ENCODE data around the gene SRSF8.
A peak's percentile ranks its signal among the peaks of the same experiment; 100 is the strongest.

SRSF8 gene

DNA sequence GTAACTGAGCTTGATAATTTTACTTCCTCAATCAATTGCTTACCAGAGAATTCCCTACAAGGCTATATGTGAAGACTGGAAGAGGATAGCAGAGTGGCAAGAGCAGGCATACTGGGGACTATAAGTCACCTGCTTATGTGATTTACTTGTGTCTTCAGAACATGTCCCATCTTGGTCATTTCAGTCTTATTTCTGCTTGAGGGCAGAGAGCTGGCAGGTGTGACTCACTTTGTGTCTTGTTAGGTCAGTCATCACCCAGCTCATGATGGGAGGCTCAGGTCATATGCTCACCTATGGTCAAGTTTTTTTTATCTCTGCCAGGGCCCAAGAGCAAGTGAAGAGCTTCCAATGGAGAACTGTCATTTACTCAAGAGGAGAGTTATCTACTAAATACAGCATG lies 6.2 kb downstream of the SRSF8 start:
- DNase-seq, result no peak

DNA sequence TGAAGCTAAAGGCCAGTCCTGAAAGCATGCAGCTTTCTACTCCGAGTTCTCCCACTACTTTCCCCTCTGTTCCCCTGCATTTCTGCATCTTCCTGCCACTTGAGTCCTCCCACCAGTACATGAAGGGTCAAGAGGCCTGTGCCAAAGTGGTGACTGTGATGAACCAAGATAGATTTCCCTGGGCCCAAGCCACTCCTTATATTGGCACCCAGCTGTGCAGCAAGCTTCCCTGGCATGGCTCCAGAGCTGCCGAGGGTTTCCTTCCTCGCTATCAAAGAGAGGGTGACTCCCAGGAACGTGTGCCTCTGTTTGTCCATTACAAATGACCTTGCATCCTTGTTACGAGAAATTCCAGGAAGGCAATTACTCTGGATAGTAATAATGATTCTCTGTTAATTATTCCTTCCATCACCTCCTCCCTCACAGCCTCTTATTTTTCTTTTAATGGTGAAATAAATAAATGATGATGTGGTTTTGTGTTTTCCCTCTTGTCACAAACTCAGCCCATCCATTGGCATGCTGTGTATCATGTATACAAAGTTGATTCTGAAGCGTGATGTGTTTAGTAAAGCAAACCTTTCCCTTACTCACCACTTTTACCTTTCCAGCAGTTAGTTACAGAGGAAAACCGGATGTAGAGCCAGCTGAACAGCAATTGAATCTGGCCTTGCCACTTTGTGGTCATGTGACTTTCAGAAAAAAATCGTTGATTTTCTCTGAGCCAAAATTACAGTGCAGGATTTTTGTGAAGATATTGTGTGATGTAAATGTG lies 8.3 kb downstream of the SRSF8 start:
- peak; percentile 79 for DNase-seq

DNA sequence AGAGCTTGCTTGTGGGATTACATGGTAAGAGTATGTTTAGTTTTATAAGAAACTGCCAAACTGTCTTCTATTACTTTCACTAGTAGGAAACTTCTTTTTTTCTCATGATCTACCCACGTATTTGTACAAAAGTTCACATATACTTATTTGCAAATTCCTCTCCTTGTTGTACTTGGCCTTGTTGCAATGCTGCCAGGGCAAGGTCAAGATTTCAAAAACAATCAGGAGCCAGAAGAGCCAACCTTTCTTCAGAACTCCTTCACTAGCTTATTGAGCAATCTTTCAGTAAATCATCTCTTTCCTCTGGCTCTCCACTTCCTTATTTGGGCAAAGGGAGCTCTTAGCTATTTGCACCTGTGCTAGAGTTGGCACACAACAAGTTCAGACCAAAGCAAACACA lies 9.7 kb downstream of the SRSF8 start:
- peak; percentile 95 for DNase-seq

DNA sequence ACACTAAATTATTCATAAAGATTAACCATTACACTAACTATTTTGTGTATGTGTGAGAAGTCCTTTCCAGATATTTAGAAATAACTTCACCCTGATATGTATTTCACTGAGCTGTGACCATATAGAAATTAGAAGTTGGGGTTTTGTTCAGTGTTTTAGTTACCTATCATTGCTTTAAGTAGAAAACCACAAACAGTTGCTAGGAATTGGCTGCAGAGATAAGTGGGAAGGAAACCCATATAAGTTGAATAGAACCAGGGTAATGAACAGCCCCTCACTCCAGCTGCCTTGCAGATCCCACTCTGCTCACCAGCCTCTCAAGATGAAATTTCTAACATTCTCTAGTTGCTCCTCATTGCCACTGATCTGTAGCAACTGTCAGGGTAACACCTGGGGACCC lies 10.3 kb downstream of the SRSF8 start:
- DNase-seq, result peak; percentile 53

DNA sequence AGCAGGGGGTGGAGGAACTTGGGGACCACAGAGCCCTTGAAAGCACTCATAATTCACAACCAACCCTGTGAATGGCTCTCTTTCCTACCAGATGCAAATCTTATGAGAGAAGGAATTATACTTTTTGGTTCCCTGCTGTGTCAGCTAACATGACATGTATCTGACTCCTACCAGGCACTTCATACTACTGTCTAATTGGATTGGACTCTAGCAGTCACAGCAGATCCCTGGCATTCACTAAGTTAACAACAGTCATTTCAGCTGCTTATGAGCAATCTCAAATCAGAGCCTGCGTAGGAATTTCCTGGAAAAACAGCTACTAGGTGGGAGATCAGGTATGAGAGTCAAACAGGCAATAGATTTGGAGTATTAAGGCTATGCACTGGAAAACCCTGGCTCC lies 11.8 kb downstream of the SRSF8 start:
- peak; percentile 73 for DNase-seq

DNA sequence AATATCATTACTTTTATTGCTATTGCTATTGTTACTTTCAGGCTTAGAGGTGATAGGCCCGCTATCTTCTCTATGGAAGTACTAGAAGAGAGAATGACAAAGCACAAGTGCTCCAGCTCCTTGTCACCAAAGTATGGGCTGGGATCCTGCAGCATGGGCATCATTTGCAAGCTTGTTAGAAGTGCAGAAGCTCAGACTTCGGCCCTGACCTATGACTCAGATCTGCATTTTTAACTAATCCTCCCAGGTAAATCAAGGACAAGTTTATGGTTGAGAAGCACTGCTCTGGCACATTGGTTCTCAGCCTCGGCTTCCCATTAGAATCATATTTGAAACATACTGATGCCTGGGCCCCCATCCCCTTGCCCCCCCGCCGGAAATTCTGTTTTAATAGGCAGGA lies 14.3 kb downstream of the SRSF8 start:
- no peak for DNase-seq

DNA sequence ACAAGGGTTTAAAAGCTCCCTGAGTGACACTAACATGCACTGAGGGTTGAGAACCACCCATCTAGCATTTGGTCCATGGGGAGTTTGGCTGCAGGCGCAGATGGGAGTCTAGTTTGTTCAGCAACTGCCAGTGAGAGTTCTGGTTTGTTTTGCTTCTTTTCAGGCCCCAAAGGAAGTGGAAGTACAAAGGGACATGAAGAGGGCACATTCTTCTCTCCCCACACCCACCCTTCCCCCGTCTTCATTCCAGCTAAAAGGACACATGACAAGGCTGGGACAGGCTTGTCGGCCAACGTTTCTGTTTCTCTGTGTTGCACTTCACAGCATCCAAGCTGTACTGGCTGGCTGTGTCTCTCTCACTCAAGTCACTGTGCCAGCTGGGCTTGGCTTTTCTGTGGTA lies 14.7 kb downstream of the SRSF8 start:
- no peak for DNase-seq

DNA sequence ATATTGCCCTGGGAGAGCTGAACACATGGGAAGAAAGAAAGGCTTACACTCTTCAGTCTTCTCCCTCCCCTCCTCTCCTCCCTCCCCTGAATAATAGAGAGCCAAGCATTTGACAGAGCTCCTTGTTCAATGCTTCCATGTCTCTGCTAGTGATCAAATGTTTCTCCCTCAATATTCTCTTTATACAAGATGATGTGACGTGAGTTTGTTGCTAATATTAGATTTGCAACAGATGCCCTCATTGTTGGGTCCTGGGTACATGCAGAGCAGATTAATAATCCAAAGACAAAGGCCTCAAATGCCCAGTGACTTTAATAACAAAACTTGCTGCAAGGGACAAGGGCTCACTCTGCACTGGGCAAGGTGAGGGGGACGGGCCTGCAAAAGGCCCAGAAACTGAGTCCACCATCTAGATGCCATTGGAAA lies 15.9 kb downstream of the SRSF8 start:
- no peak for DNase-seq

DNA sequence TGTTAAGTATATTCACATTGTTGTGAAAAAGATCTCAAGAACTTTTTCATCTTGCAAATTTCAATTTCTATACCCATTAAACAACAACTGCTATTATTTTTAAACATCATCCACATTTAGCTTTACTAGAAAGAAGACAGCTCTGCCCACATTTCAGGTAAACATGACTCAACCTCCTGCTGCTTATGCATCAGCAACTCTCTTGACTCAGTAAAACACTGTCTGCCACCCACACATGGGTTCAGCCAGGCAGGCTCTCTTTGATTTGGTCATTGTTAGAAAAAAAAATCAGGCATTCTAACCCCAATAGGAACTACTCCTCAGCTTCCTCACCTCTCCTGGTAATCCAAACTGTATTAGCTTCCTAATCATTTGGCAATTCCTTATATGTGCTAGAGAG lies 17.8 kb downstream of the SRSF8 start:
- no peak for DNase-seq

DNA sequence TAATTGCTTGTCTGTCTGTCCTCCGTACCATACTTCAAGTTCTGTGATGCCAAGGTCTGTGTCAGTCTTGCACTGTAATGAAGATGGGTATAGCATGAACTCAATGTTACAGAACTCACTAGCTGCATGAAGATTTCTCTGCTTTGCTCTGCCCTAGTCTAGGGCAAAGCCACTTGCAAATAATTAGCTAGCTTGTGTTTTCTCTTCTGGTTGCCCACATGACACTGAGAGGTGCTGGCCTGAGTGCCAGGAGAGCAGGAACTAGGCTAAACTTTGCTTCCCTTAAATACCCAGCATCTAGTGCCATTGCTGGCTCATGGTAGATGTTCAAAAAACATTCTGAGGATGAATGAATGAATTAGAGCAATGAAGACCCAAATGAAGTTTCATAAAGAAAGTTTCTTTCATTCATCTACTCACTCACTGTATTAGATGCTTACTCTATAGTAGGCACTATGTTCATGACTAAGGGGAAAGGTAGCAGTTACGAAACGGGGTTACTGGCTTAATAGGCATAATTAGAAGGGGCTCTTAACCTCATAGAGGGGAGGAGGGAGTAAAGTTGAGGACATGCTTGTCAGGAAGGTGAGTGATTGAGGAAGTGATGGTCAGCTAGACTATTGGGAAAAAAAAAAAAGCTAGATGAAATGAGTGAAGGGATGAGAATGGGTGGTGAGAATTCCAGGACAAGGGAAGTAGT lies 18.5 kb downstream of the SRSF8 start:
- no peak for DNase-seq

DNA sequence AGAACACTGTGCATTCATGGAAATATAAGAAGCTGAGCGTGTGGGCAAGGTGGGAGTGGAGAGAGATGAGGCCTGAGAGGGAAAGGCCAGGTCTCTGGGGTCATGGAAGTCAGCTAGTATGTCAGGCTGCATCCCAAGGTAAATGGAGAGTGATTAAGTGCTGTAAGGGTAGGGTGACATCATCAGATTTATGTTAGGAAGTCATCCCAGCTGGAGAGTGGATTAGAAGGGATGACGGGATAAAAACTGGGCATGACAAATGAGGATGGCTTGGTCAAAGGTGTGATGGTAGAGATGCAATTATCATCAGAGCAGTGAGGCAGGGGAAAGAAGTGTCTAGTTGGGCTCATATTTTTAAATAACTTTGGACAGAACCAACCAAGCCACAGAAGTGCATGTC lies 19.4 kb downstream of the SRSF8 start:
- no peak for DNase-seq

DNA sequence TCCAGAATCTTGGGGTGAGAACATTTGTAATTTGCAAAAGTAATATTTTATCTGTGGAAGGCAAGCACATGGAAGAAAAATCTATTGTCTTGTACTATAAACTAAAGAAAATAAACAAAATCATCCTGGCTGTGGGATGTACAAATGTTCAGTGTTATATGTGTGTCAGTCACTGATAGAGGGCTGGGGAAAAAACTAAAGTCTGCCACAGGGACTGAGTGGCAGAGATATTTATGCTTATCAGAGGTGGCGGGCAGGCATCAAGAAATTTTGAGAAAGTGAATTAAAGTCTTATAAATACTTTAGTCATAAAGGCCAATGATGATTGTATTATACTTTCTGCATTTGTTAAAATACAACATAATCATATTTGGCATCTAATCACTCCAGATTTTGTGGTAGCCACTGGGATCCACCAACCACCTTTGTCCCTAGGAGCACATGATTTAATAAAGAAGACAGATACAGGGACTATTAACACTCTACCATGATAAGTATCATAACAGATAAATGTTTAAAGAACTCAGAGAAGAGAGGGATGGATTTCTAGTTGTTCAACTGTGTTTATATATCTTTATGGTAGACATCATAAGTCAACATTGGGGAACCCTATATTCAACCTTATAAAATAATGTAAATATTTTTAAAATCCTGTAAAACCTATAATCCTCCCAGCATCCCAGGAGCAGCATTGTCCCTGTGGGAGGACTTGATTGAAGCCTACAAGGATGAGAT lies 20.3 kb downstream of the SRSF8 start:
- DNase-seq, result no peak

DNA sequence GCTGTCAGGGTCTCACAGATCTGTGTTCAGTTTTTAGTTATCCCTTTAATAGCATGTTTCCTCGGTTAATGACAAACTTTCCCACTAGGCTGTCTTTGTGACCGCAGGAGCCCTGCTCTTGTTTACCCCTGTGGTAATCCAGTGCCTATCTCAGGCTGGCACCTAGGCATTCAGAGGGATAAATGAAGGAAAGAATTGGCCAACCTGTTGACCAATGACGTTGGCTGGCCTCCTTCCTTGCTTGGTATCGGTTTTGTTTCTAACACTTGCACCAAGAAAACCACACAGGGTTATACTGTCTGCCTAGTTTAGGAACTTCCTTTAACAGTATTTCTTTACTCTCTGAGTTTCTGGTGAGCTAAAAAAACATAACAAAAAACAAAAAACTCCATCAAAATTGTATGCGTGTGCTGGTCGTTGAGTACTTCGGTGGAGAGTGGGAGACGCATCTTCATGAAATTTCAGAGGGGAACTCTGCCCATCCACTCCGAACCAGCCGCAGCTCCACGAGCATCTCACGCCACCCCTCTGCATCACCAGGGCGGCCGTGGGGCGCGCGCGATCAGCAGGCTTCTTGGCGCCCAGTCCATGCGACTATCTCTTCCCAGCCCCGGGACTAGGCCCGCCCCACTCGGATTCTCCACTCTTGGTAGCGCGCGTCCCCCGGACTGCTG lies 22.4 kb downstream of the SRSF8 start:
- DNase-seq, result no peak

DNA sequence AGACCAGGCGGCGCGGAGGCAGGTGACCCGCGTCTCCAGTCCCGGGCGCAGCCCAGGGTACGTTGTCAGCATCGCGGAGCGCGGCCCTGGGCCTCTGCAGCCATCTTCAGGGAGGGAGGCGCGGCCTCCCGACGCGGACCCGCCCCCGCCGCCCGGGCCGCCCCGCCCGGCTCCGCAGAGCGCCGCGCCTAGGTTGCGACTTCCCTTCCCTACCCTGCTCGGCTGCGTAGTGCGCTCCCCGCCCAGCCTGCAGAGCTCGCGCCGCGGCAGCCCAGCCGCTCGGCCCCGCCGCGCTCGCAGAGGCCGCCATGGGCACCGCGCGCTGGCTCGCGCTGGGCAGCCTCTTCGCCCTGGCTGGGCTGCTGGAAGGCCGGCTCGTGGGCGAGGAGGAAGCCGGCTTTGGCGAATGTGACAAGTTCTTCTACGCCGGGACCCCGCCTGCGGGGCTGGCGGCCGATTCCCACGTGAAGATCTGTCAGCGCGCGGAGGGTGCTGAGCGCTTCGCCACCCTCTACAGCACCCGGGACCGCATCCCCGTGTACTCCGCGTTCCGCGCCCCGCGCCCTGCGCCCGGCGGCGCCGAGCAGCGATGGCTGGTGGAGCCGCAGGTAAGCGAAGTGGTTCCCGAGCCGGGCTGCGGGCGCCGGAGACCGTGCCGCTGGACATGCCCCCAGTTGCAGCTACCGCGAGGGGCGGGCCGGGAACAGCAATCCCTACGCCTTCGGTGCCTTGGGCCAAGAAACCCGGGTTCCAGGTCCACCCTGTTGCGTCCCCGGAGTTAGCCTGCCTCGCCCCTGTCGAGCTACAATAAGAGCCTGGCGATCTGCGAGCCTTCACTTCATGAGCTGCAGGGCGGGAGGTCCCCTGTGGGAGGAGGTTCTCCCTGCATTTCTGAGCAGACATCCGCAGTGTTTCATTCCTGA lies 23.2 kb downstream of the SRSF8 start, which contains the start of gene ENDOD1:
TSS of gene ENDOD1 (plus strand) at position 227 of the 923 bp plus-strand sequence. CDS start at position 309, 82 bp downstream.
- peak; percentile 61 for DNase-seq

DNA sequence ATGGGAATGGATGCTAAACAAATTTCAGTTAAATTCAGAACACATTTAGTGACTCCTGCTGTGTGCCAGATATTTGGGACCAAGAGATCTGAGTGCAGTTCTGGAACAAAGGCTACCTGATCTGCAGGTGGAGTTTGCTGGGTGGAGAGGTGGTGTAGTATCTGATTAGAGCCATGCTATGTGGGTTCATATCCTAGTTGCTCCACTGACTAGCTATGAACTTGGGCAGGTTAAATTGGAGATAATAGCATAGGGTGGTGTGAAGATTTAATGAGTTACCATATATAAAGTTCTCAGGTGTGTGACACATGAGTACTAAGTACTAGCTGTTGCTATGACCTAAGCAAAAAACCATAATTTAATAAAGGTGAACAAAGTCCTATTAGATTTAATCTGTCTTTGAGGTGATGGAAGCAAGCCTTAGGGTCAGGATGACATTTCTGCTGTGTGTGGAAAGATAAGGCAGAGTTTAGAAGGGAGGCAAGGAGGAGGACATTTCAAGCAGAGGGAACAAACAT lies 25.0 kb downstream of the SRSF8 start:
- DNase-seq, result no peak

DNA sequence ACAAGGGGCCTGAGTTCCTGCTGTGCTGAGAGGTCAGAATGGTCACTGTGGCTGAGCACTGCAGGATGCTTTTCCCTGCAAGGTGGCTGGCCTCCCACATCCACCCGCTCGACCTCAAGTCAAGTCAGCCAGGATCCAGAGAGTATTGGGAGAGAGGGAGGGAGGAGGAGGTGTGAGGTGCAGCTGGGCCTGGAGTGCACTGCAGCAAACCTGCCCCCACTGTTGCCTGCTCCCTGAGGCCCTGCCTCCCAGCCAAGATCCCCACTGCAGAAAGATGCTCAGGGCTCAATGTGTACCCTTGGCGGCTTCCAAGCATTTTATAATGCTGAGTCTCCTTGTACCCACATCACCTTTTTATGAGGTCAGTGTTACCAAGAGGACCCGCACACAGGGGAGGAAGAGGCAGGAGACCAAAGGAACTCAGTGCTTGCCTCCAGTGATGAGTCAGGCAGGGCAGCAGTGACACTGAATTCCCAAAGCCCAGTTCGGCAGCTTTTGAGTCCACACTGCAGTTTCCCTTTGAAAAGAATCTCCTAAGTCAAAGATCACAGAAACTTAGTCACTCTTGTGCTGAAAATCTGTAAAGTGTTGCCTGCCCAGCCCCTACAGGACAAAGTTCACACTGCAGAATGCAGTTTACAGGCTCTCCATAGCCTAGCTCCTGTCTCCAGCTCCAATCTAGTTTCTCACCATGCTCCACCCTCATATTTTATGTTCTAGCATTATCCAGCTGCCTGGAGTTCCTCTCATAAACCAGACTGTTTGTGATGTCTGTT lies 26.0 kb downstream of the SRSF8 start:
- DNase-seq, result no peak

DNA sequence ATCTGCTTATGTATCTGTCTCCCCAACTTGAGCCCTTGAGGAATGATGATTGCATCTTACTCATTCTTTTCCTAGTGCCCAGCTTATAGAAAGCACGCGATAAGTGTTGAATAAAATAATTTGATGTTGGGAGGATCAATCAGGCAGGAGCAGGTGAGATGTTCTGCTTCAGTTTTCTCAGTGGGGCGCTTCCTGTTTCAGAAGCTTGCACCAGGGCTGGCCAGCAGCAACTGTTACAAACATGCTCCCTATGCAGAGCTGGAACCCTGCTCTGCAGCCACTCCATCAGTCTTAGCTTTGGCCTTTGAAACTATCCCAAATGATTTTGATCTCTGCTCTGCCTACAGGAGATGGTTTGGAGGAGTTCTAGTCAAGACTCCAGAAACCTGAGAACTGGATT lies 26.8 kb downstream of the SRSF8 start:
- DNase-seq, result no peak

DNA sequence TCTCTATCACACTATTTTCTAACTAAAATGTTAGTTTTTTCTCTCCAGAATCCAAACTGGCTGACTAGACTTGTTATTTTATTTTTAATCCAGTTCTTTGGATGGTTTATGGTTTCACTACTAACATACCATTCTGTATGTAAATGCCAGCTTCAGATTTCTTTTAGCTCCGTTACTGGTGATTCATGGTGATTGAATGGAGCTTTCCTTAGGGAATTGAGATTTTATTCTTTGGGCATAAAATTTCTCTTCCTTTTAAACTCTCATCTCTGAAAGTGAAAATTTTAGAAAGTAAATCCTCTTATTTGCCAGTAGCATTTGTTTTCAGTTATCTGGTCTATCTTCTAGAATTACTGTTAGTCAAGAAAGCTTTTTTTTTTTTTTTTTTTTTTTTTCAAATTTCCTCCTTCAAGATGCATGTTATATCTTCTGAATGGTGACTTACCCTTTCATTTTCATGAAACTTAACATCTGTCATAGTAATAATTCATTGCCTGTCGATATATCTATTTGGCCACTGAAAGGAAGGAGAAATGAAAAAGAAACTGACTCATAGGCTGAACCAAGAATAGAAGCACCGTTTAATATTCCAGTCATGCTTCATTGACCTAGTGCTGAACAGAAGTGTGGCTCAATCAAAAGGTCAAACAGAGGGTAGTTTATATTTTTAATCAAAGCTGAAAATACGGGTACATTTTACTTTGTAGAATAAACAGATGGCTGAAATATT lies 29.3 kb downstream of the SRSF8 start:
- DNase-seq, result no peak

DNA sequence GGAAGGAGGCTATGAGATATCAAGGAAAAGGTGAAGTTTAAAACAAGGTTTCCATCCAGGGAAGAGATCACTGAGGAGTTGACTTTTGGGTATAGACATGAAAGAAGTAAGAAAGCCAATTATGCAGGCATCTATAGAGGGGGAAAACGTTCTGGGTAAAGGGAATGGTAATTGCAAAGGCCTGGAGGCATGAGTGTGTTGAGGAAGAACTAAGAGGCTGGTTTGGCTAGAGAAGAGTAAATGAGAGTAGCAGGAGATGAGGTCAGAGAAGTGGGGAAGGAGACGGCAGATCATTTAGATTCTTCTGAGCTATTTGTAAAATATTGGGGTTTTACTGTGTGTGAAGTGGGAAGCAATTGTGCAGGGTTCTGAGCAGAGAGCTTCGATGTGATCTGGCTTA lies 30.5 kb downstream of the SRSF8 start:
- DNase-seq, result no peak

DNA sequence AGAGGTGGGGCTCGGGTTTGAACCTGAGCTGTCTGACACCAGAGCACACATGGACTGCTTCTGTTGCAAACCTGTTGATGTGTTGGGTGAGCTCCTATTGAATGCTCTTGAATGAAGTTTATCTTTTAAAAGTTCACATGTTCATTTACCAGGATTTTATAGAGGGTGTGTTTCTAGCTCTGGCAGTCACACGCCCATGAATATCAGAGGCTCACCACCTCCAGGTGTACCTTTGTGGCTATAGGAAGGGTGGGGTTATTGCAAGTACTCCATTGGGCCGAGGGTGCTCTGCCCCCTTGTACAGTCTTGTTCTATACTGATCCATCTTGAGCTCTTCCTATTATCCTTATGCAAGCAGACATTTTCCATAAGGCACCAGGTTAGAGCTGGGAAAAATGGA lies 32.1 kb downstream of the SRSF8 start:
- DNase-seq, result no peak

Measured in DMS79 (cell line).